ENCODE results near the gene IFT80. TPM values are rescaled to one million over a fixed set of nuclear protein-coding genes. Genes with fewer than 3 reads are reported as not detected.

IFT80 gene
- total and polyA plus RNA-seq, 2 experiments from 2014 or later, result 14.1 to 33.0 TPM

DNA sequence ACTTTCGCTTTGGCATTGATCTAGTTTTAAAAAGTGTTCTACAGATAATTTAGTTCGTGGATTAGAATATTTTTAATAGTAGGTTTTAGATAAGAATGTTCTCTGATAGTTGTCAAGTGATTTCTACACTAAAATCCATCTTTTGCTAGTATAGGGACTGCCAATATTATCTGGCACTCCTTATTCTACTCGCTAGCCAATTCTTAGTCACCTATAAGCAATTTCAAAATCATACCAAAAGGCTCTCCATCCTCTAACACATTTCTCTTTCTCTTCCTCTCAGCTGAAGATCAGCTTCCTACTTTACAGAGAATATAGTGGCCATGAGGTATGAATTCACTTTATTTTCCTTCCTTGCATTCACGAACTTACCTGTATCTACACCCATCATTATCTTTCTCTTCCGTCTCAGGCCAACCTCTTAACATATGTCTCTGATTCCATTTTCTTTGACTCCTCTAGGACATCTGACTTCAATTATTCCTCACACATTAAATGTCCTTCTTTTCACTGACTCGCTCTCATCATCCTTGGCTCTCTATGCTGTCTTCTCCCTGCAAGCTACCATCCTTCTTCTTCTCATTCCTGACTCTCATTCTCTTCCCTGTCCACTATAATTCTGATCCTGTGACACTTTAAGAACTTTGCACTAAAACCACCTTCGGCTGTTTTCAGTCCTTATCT lies 138.3 kb downstream of the IFT80 start:
- no peak for DNase-seq (ENCODE audit: low spot score)
- Mint-ChIP-seq H3K27ac (no peak overlapping the region), H3K9me3 (no peaks in the 10 kb centered on the region), H3K4me3 (no peak overlapping the region), H3K36me3 (ENCODE audit: low read depth) (no peaks in the 10 kb centered on the region), H3K27me3 (ENCODE audit: insufficient read depth, low read depth, poor library complexity) (no peaks in the 10 kb centered on the region), H3K4me1 (no peaks in the 10 kb centered on the region)
- H3K36me3 ChIP-seq (ENCODE audit: insufficient read depth), result no peaks in the 10 kb centered on the region
- H3K4me3 ChIP-seq, result no peak overlapping the region
- no peak overlapping the region for H3K4me2 ChIP-seq
- no peaks in the 10 kb centered on the region for H3K9me2 ChIP-seq (ENCODE audit: insufficient read depth)
- H4K20me1 ChIP-seq (replicated peaks; ENCODE audit: insufficient read depth), result no peaks in the 10 kb centered on the region
- no peaks in the 10 kb centered on the region for H3F3A ChIP-seq (replicated peaks; ENCODE audit: low read depth)
- TF ChIP-seq JUNB (IDR thresholded peaks at IDR 0.05; ENCODE audit: unreplicated experiment), result no peak
- TF ChIP-seq, protein P1, sequence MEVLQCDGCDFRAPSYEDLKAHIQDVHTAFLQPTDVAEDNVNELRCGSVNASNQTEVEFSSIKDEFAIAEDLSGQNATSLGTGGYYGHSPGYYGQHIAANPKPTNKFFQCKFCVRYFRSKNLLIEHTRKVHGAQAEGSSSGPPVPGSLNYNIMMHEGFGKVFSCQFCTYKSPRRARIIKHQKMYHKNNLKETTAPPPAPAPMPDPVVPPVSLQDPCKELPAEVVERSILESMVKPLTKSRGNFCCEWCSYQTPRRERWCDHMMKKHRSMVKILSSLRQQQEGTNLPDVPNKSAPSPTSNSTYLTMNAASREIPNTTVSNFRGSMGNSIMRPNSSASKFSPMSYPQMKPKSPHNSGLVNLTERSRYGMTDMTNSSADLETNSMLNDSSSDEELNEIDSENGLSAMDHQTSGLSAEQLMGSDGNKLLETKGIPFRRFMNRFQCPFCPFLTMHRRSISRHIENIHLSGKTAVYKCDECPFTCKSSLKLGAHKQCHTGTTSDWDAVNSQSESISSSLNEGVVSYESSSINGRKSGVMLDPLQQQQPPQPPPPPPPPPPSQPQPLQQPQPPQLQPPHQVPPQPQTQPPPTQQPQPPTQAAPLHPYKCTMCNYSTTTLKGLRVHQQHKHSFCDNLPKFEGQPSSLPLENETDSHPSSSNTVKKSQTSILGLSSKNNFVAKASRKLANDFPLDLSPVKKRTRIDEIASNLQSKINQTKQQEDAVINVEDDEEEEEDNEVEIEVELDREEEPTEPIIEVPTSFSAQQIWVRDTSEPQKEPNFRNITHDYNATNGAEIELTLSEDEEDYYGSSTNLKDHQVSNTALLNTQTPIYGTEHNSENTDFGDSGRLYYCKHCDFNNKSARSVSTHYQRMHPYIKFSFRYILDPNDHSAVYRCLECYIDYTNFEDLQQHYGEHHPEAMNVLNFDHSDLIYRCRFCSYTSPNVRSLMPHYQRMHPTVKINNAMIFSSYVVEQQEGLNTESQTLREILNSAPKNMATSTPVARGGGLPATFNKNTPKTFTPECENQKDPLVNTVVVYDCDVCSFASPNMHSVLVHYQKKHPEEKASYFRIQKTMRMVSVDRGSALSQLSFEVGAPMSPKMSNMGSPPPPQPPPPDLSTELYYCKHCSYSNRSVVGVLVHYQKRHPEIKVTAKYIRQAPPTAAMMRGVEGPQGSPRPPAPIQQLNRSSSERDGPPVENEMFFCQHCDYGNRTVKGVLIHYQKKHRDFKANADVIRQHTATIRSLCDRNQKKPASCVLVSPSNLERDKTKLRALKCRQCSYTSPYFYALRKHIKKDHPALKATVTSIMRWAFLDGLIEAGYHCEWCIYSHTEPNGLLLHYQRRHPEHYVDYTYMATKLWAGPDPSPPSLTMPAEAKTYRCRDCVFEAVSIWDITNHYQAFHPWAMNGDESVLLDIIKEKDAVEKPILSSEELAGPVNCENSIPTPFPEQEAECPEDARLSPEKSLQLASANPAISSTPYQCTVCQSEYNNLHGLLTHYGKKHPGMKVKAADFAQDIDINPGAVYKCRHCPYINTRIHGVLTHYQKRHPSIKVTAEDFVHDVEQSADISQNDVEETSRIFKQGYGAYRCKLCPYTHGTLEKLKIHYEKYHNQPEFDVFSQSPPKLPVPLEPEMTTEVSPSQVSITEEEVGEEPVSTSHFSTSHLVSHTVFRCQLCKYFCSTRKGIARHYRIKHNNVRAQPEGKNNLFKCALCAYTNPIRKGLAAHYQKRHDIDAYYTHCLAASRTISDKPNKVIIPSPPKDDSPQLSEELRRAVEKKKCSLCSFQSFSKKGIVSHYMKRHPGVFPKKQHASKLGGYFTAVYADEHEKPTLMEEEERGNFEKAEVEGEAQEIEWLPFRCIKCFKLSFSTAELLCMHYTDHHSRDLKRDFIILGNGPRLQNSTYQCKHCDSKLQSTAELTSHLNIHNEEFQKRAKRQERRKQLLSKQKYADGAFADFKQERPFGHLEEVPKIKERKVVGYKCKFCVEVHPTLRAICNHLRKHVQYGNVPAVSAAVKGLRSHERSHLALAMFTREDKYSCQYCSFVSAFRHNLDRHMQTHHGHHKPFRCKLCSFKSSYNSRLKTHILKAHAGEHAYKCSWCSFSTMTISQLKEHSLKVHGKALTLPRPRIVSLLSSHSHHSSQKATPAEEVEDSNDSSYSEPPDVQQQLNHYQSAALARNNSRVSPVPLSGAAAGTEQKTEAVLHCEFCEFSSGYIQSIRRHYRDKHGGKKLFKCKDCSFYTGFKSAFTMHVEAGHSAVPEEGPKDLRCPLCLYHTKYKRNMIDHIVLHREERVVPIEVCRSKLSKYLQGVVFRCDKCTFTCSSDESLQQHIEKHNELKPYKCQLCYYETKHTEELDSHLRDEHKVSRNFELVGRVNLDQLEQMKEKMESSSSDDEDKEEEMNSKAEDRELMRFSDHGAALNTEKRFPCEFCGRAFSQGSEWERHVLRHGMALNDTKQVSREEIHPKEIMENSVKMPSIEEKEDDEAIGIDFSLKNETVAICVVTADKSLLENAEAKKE (CRISPR knock-in tag; IDR thresholded peaks at IDR 0.05), result no peak
- TF ChIP-seq NANOG (IDR thresholded peaks at IDR 0.05; ENCODE audit: borderline replicate concordance), result no peak
- TF ChIP-seq, protein P2, sequence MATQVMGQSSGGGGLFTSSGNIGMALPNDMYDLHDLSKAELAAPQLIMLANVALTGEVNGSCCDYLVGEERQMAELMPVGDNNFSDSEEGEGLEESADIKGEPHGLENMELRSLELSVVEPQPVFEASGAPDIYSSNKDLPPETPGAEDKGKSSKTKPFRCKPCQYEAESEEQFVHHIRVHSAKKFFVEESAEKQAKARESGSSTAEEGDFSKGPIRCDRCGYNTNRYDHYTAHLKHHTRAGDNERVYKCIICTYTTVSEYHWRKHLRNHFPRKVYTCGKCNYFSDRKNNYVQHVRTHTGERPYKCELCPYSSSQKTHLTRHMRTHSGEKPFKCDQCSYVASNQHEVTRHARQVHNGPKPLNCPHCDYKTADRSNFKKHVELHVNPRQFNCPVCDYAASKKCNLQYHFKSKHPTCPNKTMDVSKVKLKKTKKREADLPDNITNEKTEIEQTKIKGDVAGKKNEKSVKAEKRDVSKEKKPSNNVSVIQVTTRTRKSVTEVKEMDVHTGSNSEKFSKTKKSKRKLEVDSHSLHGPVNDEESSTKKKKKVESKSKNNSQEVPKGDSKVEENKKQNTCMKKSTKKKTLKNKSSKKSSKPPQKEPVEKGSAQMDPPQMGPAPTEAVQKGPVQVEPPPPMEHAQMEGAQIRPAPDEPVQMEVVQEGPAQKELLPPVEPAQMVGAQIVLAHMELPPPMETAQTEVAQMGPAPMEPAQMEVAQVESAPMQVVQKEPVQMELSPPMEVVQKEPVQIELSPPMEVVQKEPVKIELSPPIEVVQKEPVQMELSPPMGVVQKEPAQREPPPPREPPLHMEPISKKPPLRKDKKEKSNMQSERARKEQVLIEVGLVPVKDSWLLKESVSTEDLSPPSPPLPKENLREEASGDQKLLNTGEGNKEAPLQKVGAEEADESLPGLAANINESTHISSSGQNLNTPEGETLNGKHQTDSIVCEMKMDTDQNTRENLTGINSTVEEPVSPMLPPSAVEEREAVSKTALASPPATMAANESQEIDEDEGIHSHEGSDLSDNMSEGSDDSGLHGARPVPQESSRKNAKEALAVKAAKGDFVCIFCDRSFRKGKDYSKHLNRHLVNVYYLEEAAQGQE (IDR thresholded peaks at IDR 0.05; ENCODE audit: unreplicated experiment), result no peak
- no peak for TF ChIP-seq CREB1 (CRISPR knock-in tag; IDR thresholded peaks at IDR 0.05; ENCODE audit: low read depth)
- TF ChIP-seq ZNF114 (CRISPR knock-in tag; IDR thresholded peaks at IDR 0.05), result no peak
- TF ChIP-seq, protein P3, sequence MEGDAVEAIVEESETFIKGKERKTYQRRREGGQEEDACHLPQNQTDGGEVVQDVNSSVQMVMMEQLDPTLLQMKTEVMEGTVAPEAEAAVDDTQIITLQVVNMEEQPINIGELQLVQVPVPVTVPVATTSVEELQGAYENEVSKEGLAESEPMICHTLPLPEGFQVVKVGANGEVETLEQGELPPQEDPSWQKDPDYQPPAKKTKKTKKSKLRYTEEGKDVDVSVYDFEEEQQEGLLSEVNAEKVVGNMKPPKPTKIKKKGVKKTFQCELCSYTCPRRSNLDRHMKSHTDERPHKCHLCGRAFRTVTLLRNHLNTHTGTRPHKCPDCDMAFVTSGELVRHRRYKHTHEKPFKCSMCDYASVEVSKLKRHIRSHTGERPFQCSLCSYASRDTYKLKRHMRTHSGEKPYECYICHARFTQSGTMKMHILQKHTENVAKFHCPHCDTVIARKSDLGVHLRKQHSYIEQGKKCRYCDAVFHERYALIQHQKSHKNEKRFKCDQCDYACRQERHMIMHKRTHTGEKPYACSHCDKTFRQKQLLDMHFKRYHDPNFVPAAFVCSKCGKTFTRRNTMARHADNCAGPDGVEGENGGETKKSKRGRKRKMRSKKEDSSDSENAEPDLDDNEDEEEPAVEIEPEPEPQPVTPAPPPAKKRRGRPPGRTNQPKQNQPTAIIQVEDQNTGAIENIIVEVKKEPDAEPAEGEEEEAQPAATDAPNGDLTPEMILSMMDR (conservative IDR thresholded peaks at IDR 0.05; ENCODE audit: low read depth in 2 of 2), result no peak
- TF ChIP-seq POLR2AphosphoS5 (IDR thresholded peaks at IDR 0.05; ENCODE audit: low read depth), result no peak
- TF ChIP-seq EZH2 (IDR thresholded peaks at IDR 0.05; ENCODE audit: low read depth, unreplicated experiment), result no peak
- no peak for TF ChIP-seq ZNF331 (CRISPR knock-in tag; IDR thresholded peaks at IDR 0.05; ENCODE audit: low read depth)
- no peak for TF ChIP-seq EZH2phosphoT487 (IDR thresholded peaks at IDR 0.05; ENCODE audit: unreplicated experiment)
- no peak for TF ChIP-seq STAT1 (IDR thresholded peaks at IDR 0.05; ENCODE audit: unreplicated experiment)
- TF ChIP-seq, protein P4, sequence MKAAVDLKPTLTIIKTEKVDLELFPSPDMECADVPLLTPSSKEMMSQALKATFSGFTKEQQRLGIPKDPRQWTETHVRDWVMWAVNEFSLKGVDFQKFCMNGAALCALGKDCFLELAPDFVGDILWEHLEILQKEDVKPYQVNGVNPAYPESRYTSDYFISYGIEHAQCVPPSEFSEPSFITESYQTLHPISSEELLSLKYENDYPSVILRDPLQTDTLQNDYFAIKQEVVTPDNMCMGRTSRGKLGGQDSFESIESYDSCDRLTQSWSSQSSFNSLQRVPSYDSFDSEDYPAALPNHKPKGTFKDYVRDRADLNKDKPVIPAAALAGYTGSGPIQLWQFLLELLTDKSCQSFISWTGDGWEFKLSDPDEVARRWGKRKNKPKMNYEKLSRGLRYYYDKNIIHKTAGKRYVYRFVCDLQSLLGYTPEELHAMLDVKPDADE (IDR thresholded peaks at IDR 0.05), result no peak
- no peak overlapping the region for H3K27ac ChIP-seq (ENCODE audit: low read depth)
- no peaks in the 10 kb centered on the region for H3K27me3 ChIP-seq (ENCODE audit: insufficient read depth)
- no peak for ATAC-seq
- no peaks in the 10 kb centered on the region for H3K79me2 ChIP-seq (replicated peaks; ENCODE audit: insufficient read depth)
- no peaks in the 10 kb centered on the region for H3K4me1 ChIP-seq (ENCODE audit: insufficient read depth)
- H2AFZ ChIP-seq, result no peak overlapping the region

Measured in GM23338 (cell line).